Measurements from ENCODE around the gene RITA1. TPM values are rescaled to one million over a fixed set of nuclear protein-coding genes. Genes with fewer than 3 reads are reported as not detected.

Gene RITA1
- total RNA-seq, 4 donors from 2014 or later = 14.7 to 21.7 (median 16.9) TPM

DNA sequence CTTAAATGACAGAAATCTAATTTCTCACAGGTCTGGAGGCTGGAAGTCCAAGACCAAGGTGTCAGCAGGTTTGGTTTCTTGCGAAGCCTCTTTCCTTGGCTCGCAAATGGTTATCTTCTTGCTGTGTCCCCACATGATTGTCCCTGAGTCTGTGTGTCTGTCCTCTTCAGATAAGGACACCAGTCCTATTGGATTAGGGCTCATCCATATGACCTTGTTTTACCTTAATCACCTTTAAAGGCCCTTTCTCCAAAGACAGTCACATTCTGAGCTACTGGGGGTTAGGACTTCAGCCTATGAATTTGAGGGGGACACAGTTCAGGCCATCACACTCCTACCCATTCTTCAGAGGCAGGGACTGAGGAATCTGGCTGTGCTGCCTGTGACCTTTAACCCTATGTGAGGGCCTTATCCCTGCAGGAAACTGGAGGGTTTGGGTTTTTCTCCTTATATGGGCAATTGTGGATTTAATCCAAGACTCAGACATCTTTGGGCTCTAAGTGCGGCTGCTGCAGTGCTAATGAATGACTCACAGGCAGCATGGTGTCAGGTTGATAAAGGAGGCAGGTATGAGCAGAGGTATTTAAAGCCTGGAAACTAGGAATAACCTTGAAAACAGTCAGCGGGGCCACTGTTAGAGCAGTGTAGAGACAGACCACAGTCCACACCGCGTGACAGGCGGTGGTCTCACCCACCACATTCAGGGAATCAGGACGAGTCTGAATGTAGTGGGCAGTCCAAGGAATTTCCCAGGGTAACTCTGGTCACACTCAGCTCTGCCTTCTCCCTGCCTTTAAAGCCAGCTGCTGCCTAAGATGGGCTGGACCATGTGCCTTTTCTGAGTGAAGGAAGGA is 45.9 kb downstream of the RITA1 start:
- Histone ChIP-seq H3K36me3 (peaks cover 58% of the 10 kb centered on the region), H3K9me3 (no peaks in the 10 kb centered on the region), H3K4me1 (peaks cover 39% of the 10 kb centered on the region), H3K27me3 (no peaks in the 10 kb centered on the region), H3K4me3 (no peak overlapping the region), H3K27ac (no peak overlapping the region)
- TF ChIP-seq CTCF (IDR thresholded peaks at IDR 0.05) (no peak), EP300 (IDR thresholded peaks at IDR 0.05) (no peak), POLR2AphosphoS5 (IDR thresholded peaks at IDR 0.05) (no peak), POLR2A (IDR thresholded peaks at IDR 0.05) (no peak)
- WGBS = 90% methylated on average over 8 of the region's 8 CpGs
- peak; percentile 7 to 40 for DNase-seq (ENCODE audit: low spot score in 2 of 2)

GRCh38 chr12:113232089-113232839 is 46.7 kb downstream of the RITA1 start:
- H3K4me1 ChIP-seq = peaks cover 47% of the 10 kb centered on the region

GRCh38 chr12:113232840-113233585 is 47.5 kb downstream of the RITA1 start:
- Histone ChIP-seq H3K9me3 (no peaks in the 10 kb centered on the region), H3K36me3 (peaks cover 47% of the 10 kb centered on the region), H3K27ac (peak overlapping the region; percentile 57), H3K27me3 (no peaks in the 10 kb centered on the region), H3K4me3 (no peak overlapping the region), H3K4me1 (peaks cover 50% of the 10 kb centered on the region)
- TF ChIP-seq EP300 (IDR thresholded peaks at IDR 0.05) (no peak), POLR2A (IDR thresholded peaks at IDR 0.05) (no peak), CTCF (IDR thresholded peaks at IDR 0.05) (no peak), POLR2AphosphoS5 (IDR thresholded peaks at IDR 0.05) (no peak)
- WGBS = 63% methylated on average over 15 of the region's 25 CpGs
- DNase-seq (ENCODE audit: low spot score in 2 of 2) = peak; percentile 81

More at GRCh38 chr12:113232089-113232839, 46.7 kb downstream of the RITA1 start:
- Histone ChIP-seq H3K27me3 (no peaks in the 10 kb centered on the region), H3K9me3 (no peaks in the 10 kb centered on the region), H3K36me3 (peaks cover 51% of the 10 kb centered on the region), H3K27ac (peak overlapping the region; percentile 57), H3K4me3 (no peak overlapping the region)
- TF ChIP-seq CTCF (IDR thresholded peaks at IDR 0.05) (no peak), EP300 (IDR thresholded peaks at IDR 0.05) (no peak), POLR2AphosphoS5 (IDR thresholded peaks at IDR 0.05) (no peak), POLR2A (IDR thresholded peaks at IDR 0.05) (no peak)
- peak in 1 of 2 donors; percentile 61 for DNase-seq (ENCODE audit: low spot score in 2 of 2)
- WGBS = 70% methylated on average over 6 of the region's 18 CpGs

- Histone ChIP-seq H3K9me3 (no peaks in the 10 kb centered on the region), H3K36me3 (peaks cover 50% of the 10 kb centered on the region), H3K27me3 (no peaks in the 10 kb centered on the region), H3K4me1 (peaks cover 48% of the 10 kb centered on the region), H3K4me3 (no peak overlapping the region), H3K27ac (no peak overlapping the region)
- WGBS = 96% methylated on average over 4 of the region's 4 CpGs
- TF ChIP-seq EP300 (IDR thresholded peaks at IDR 0.05) = no peak
- no peak for TF ChIP-seq POLR2AphosphoS5 (IDR thresholded peaks at IDR 0.05)
- TF ChIP-seq CTCF (IDR thresholded peaks at IDR 0.05) = no peak
- TF ChIP-seq POLR2A (IDR thresholded peaks at IDR 0.05) = no peak
- peak in 1 of 2 donors; percentile 28 for DNase-seq (ENCODE audit: low spot score in 2 of 2)
These were observed 48.4 kb downstream of the RITA1 start for GRCh38 chr12:113233967-113234366.

All from suprapubic skin (tissue), 4 donors.